BLaER1 (cell line): ENCODE results near the gene C3orf22.

Experiments
- H3K27ac ChIP-seq: shearing (Covaris generic); formaldehyde crosslinking; 2 replicates; pipeline ENCODE4 v1.8.1; 2022
- H3K27me3 ChIP-seq: shearing (Covaris generic); formaldehyde crosslinking; 2 replicates; pipeline ENCODE4 v1.8.1; 2022
- H3K36me3 ChIP-seq: shearing (Covaris generic); formaldehyde crosslinking; 2 replicates; pipeline ENCODE4 v1.8.1; 2022
- H3K4me1 ChIP-seq: shearing (Covaris generic); formaldehyde crosslinking; 2 replicates; pipeline ENCODE4 v1.8.1; 2022
- H3K4me2 ChIP-seq: shearing (Covaris generic); formaldehyde crosslinking; 2 replicates; pipeline ENCODE4 v1.8.1; 2022
- H3K4me3 ChIP-seq: shearing (Covaris generic); formaldehyde crosslinking; 2 replicates; pipeline ENCODE4 v1.8.1; 2022
- H3K9ac ChIP-seq: shearing (Covaris generic); formaldehyde crosslinking; 2 replicates; pipeline ENCODE4 v1.8.1; 2022
- H3K9me3 ChIP-seq: shearing (Covaris generic); formaldehyde crosslinking; 2 replicates; pipeline ENCODE4 v1.8.1; 2022
- H4K20me1 ChIP-seq: shearing (Covaris generic); formaldehyde crosslinking; 2 replicates; pipeline ENCODE4 v1.8.1; 2022
- Cebpa-rat ChIP-seq: shearing (Covaris generic); IDR thresholded peaks from 2 replicates; pipeline ENCODE4 v1.8.1; 2022

The C3orf22 gene

DNA sequence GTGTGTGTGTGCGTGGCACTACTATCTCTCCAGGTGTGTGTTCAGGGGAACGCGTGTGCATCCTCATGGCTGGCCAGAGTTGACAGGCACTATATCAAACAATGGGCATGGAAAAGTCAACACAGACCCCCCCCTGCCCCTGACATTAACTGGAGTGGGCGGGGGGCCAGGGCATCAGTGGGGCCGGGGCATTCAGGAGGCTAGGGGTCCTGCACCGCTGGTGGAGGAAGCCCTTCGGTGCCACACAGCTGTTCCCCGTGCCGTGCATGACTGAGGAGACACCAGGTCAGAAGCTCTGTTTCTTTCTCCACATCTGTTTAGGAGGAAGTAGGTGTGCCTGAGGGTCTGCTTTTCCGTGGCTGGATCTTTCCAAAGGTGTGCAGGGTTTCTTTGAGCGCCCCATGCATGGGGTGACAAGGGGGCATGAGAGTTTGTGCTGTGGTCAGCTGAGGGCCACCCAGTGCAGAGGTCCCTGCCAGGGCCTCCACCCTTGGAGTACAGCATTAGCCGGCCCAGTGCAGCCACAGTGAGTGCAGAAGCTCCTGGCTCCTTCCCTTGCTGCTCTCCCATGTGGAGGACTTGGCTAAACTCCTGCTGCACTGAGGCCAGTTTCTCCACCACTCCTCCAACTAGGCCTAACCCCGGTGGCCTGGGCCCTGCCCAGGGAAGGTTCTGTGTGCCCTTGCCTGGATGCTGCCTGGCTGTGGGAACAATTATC lies 7.5 kb downstream of the C3orf22 start:
- Histone ChIP-seq H3K4me3 (no peak overlapping the region), H3K4me2 (peak overlapping the region; percentile 32; the same call in 1 of the 2 replicates), H3K27ac (no peak overlapping the region), H3K27me3 (no peaks in the 10 kb centered on the region), H3K9ac (no peak overlapping the region), H4K20me1 (no peaks in the 10 kb centered on the region), H3K36me3 (no peaks in the 10 kb centered on the region), H3K4me1 (peaks cover 35% of the 10 kb centered on the region), H3K9me3 (no peaks in the 10 kb centered on the region)
- TF ChIP-seq Cebpa-rat, result no peak

DNA sequence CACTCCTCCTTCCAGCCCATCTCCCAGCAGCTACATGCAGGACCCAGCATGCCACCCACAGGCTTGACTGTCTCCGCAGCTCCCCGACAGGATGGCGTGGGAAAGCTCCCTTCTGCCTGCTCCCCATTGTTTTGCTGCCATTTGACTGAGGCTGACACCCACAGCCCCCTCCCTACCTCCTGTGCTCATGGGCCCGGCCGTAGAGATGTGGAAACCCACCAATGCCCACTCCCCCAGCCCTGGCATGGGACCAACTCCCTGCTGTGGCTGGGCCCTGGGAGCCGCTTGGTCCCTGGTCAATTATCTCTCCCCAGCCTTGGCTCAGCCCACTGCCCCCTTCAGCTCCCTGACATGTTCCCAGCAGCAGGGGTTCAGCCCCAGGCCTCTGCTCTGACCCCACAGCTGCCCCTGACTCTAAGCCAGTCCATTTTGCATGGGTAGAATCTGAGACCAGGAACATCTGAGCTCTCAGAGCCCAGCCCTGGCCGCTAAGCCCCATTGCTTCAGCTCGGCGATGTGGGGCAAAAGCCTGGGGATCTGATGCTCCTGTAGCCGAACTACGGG lies 8.2 kb downstream of the C3orf22 start:
- TF ChIP-seq Cebpa-rat, result no peak
- no peaks in the 10 kb centered on the region for H4K20me1 ChIP-seq

DNA sequence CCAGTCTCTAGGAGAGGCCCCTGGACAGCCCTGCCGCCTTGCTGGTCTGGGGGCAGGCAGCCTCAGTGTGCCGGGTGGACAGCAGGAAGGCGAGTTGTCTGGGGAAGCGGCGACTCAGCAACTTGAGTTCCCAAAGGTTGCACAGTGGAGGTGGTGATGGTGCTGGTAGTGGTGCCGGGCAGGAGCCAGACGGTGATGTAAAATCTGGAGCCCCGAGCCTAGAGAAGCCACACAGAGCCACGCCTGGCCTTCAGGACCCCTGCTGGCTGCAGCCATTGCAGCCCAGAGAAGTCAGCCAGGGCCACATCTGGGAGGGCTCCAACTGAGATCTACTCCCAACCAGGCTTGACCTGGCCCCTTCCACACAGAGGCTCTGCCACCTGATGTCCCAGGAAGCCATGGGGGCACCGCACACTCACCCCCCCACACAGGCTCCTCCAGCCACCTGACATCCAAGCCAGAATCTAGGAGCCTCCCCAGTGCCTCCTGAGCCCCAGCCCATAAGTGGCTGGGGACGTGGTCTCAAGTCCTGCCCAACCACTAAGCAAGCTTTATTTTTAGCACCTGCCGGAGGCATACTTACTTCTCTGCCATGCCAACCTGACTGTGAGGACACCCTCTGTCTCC lies 8.8 kb downstream of the C3orf22 start:
- TF ChIP-seq Cebpa-rat, result no peak
- Histone ChIP-seq H4K20me1 (no peaks in the 10 kb centered on the region), H3K27ac (0 out of 2 replicates have a peak overlapping the region, but pooled peaks have one; percentile 18), H3K4me1 (peaks cover 40% of the 10 kb centered on the region), H3K4me2 (peak overlapping the region; percentile 32), H3K4me3 (no peak overlapping the region), H3K36me3 (no peaks in the 10 kb centered on the region), H3K9me3 (no peaks in the 10 kb centered on the region), H3K27me3 (no peaks in the 10 kb centered on the region), H3K9ac (no peak overlapping the region)

More for the DNA sequence above, 8.2 kb downstream of the C3orf22 start:
- Histone ChIP-seq H3K27me3 (no peaks in the 10 kb centered on the region), H3K9ac (no peak overlapping the region), H3K4me1 (peaks cover 35% of the 10 kb centered on the region), H3K4me2 (peak overlapping the region; percentile 32), H3K4me3 (no peak overlapping the region), H3K36me3 (no peaks in the 10 kb centered on the region), H3K27ac (0 out of 2 replicates have a peak overlapping the region, but pooled peaks have one; percentile 18), H3K9me3 (no peaks in the 10 kb centered on the region)

GRCh38 chr3:126548556-126549466 lies 9.9 kb downstream of the C3orf22 start:
- no peaks in the 10 kb centered on the region for H3K36me3 ChIP-seq
- no peaks in the 10 kb centered on the region for H3K27me3 ChIP-seq
- peaks cover 52% of the 10 kb centered on the region for H3K4me1 ChIP-seq
- no peak overlapping the region for H3K27ac ChIP-seq
- H3K4me2 ChIP-seq, result no peak overlapping the region; the same call in 1 of the 2 replicates
- no peaks in the 10 kb centered on the region for H4K20me1 ChIP-seq
- no peak overlapping the region for H3K4me3 ChIP-seq
- TF ChIP-seq Cebpa-rat, result no peak
- H3K9ac ChIP-seq, result no peak overlapping the region
- no peaks in the 10 kb centered on the region for H3K9me3 ChIP-seq

- H3K36me3 ChIP-seq, result no peaks in the 10 kb centered on the region
Observed at GRCh38 chr3:126547721-126548120, 11.0 kb downstream of the C3orf22 start.

DNA sequence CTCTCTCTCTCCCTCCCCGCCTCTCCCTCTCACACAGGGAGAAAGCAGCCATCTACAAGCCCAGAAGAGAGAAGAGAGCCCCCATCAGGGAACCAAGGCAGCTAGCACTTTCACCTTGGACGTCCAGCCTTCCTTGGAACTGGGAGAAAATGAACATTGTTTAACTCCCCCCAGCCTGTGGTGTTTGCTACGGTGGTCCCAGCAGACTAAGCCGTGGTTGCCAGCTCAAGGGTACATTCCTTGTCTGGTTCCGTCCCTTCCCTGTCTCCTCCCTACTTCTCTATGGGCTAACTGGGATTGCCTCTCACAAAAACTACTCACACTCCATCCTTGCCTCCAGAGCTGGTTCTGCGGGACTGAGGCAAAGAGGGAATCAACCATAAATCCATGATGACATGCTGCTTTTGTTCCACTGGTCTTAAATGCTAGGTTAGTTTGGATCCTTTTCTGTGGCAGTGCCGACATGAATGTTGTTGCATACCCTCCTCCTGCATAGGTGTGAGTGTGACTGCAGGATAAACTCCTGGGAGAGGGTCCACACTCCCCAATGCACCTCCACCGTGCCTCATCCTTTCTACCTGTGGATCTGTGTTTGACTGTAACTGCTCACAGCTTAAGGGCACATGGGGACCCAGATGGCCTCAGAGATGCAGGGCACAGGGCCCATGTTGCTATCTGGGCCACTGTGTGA lies 12.0 kb downstream of the C3orf22 start:
- no peak for TF ChIP-seq Cebpa-rat
- H4K20me1 ChIP-seq, result no peaks in the 10 kb centered on the region
- H3K4me3 ChIP-seq, result no peak overlapping the region
- no peak overlapping the region for H3K4me2 ChIP-seq
- H3K9me3 ChIP-seq, result peaks cover 5% of the 10 kb centered on the region
- H3K36me3 ChIP-seq, result no peaks in the 10 kb centered on the region
- no peak overlapping the region for H3K9ac ChIP-seq
- no peak overlapping the region for H3K27ac ChIP-seq
- H3K4me1 ChIP-seq, result peaks cover 53% of the 10 kb centered on the region
- no peaks in the 10 kb centered on the region for H3K27me3 ChIP-seq

More at GRCh38 chr3:126547721-126548120, 11.0 kb downstream of the C3orf22 start:
- Histone ChIP-seq H3K27ac (no peak overlapping the region), H4K20me1 (no peaks in the 10 kb centered on the region), H3K4me2 (no peak overlapping the region), H3K9me3 (no peaks in the 10 kb centered on the region), H3K9ac (no peak overlapping the region), H3K4me1 (peaks cover 55% of the 10 kb centered on the region), H3K4me3 (no peak overlapping the region), H3K27me3 (no peaks in the 10 kb centered on the region)
- TF ChIP-seq Cebpa-rat, result no peak

DNA sequence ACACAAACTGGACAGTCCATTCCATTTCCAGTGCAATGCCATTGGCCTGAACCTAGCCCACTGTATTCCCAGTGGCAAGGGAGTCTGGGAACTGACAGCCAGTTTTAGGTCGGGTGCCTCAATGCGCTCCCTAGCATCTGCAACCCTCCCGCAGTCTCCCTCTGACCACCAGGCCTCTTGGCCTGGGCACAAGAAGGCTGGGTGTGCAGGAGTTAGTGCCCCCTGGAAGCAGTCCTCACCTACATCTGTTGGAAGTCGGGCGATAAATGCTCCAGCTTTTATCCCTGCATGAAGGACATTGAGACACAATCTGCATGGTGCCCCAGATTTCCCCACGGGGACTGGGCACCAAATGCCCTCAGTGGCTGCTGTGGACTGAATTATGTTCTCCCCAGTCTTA lies 12.7 kb downstream of the C3orf22 start:
- peaks cover 53% of the 10 kb centered on the region for H3K4me1 ChIP-seq
- no peak overlapping the region for H3K27ac ChIP-seq
- H3K9ac ChIP-seq, result no peak overlapping the region
- no peak overlapping the region for H3K4me3 ChIP-seq
- no peak overlapping the region for H3K4me2 ChIP-seq
- H3K36me3 ChIP-seq, result no peaks in the 10 kb centered on the region
- H4K20me1 ChIP-seq, result no peaks in the 10 kb centered on the region
- no peaks in the 10 kb centered on the region for H3K27me3 ChIP-seq
- H3K9me3 ChIP-seq, result peaks cover 6% of the 10 kb centered on the region
- TF ChIP-seq Cebpa-rat, result no peak

GRCh38 chr3:126545544-126545943 lies 13.2 kb downstream of the C3orf22 start:
- no peaks in the 10 kb centered on the region for H4K20me1 ChIP-seq
- H3K27me3 ChIP-seq, result no peaks in the 10 kb centered on the region
- no peak for TF ChIP-seq Cebpa-rat
- H3K4me3 ChIP-seq, result no peak overlapping the region
- no peak overlapping the region; the same call in 1 of the 2 replicates for H3K4me2 ChIP-seq
- peaks cover 53% of the 10 kb centered on the region for H3K4me1 ChIP-seq
- peaks cover 6% of the 10 kb centered on the region for H3K9me3 ChIP-seq
- no peak overlapping the region for H3K9ac ChIP-seq
- no peaks in the 10 kb centered on the region for H3K36me3 ChIP-seq
- no peak overlapping the region; the same call in 1 of the 2 replicates for H3K27ac ChIP-seq
